Glutamatergic neuron (in vitro differentiated cells): ENCODE data around the gene TRDMT1. TPM values are rescaled to one million over a fixed set of nuclear protein-coding genes. Genes with fewer than 3 reads are reported as not detected.

Experiments
- DNase-seq: peaks from one replicate; pipeline ENCODE4 v3.0.0; 2022
- H3K27ac Mint-ChIP-seq: one replicate; pipeline ENCODE4 v1.8.0; 2020; ENCODE audit warnings: mild to moderate bottlenecking, mixed read lengths, inconsistent platforms; ENCODE audit not compliant: unreplicated experiment
- H3K27me3 Mint-ChIP-seq: one replicate; pipeline ENCODE4 v1.8.0; 2020; ENCODE audit warnings: mild to moderate bottlenecking, moderate library complexity, mixed read lengths, inconsistent platforms; ENCODE audit not compliant: unreplicated experiment
- H3K36me3 Mint-ChIP-seq: one replicate; pipeline ENCODE4 v1.8.0; 2020; ENCODE audit warnings: mild to moderate bottlenecking, mixed read lengths, inconsistent platforms; ENCODE audit not compliant: unreplicated experiment
- H3K4me1 Mint-ChIP-seq: one replicate; pipeline ENCODE4 v1.8.0; 2020; ENCODE audit warnings: mild to moderate bottlenecking, low read depth, mixed read lengths, inconsistent platforms; ENCODE audit not compliant: unreplicated experiment
- H3K4me3 Mint-ChIP-seq: one replicate; pipeline ENCODE4 v1.8.0; 2020; ENCODE audit warnings: mild to moderate bottlenecking, mixed read lengths, inconsistent platforms; ENCODE audit not compliant: unreplicated experiment
- H3K9me3 Mint-ChIP-seq: one replicate; pipeline ENCODE4 v1.8.0; 2020; ENCODE audit warnings: mild to moderate bottlenecking, moderate library complexity, mixed read lengths, inconsistent platforms; ENCODE audit not compliant: unreplicated experiment
- total RNA-seq: library from RNA; stranded (reverse); fragmentation: NEBNext Ultra II Directional; extraction: Animal tissue kit (Norgen Biotek cat#: 25700); gene quantifications from one replicate; pipeline ENCODE4 v1.2.1, GENCODE V29; 2021; ENCODE audit not compliant: unreplicated experiment
- TF ChIP-seq, protein P1 (sequence below): fragments of 200-600 bp; sonication (generic); IDR thresholded peaks from one replicate; pipeline ENCODE4 v1.5.0; 2021; ENCODE audit not compliant: partially characterized antibody, unreplicated experiment

TRDMT1 gene
- total RNA-seq, 1 donor from 2014 or later, result 8.9 TPM

- Mint-ChIP-seq H3K9me3 (no peaks in the 10 kb centered on the region), H3K27ac (no peak overlapping the region), H3K4me1 (no peaks in the 10 kb centered on the region), H3K4me3 (no peak overlapping the region), H3K36me3 (no peaks in the 10 kb centered on the region), H3K27me3 (peaks cover 2% of the 10 kb centered on the region)
- TF ChIP-seq, protein P1, sequence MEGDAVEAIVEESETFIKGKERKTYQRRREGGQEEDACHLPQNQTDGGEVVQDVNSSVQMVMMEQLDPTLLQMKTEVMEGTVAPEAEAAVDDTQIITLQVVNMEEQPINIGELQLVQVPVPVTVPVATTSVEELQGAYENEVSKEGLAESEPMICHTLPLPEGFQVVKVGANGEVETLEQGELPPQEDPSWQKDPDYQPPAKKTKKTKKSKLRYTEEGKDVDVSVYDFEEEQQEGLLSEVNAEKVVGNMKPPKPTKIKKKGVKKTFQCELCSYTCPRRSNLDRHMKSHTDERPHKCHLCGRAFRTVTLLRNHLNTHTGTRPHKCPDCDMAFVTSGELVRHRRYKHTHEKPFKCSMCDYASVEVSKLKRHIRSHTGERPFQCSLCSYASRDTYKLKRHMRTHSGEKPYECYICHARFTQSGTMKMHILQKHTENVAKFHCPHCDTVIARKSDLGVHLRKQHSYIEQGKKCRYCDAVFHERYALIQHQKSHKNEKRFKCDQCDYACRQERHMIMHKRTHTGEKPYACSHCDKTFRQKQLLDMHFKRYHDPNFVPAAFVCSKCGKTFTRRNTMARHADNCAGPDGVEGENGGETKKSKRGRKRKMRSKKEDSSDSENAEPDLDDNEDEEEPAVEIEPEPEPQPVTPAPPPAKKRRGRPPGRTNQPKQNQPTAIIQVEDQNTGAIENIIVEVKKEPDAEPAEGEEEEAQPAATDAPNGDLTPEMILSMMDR, result no peak
- no peak for DNase-seq
Measured at GRCh38 chr10:17166699-17167098, 34.8 kb downstream of the TRDMT1 start.

GRCh38 chr10:17162828-17163227 is 38.6 kb downstream of the TRDMT1 start:
- no peaks in the 10 kb centered on the region for H3K27me3 Mint-ChIP-seq
- no peak overlapping the region for H3K4me3 Mint-ChIP-seq
- H3K4me1 Mint-ChIP-seq, result no peaks in the 10 kb centered on the region
- no peak overlapping the region for H3K27ac Mint-ChIP-seq
- DNase-seq, result no peak
- no peaks in the 10 kb centered on the region for H3K36me3 Mint-ChIP-seq
- no peaks in the 10 kb centered on the region for H3K9me3 Mint-ChIP-seq
- TF ChIP-seq, protein P1, result no peak

DNA sequence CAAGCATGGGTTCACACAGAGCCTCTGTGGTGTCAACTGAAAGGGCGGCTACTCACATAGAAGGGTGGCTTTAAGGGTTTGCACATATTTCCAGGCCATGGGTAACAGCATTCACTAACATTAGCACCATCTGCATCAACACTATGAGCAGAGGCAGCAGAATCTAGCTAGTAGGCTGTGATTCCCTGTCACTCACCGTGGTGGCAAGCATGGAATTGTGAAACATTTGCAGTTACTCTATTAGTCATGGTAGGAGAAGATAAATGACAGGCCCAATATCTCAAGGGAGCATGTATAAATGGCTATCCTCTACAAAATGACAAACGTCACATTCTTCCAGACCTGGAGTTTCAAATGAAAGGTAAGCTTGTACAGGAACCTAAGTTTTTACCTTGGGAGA is 39.7 kb downstream of the TRDMT1 start:
- TF ChIP-seq, protein P1, result no peak
- DNase-seq, result no peak
- no peaks in the 10 kb centered on the region for H3K36me3 Mint-ChIP-seq
- no peak overlapping the region for H3K4me3 Mint-ChIP-seq
- no peaks in the 10 kb centered on the region for H3K9me3 Mint-ChIP-seq
- no peak overlapping the region for H3K27ac Mint-ChIP-seq
- H3K27me3 Mint-ChIP-seq, result no peaks in the 10 kb centered on the region
- H3K4me1 Mint-ChIP-seq, result no peaks in the 10 kb centered on the region

- Mint-ChIP-seq H3K4me1 (no peaks in the 10 kb centered on the region), H3K9me3 (no peaks in the 10 kb centered on the region), H3K4me3 (no peak overlapping the region), H3K27me3 (no peaks in the 10 kb centered on the region), H3K36me3 (no peaks in the 10 kb centered on the region), H3K27ac (no peak overlapping the region)
- DNase-seq, result no peak
- TF ChIP-seq, protein P1, result no peak
Measured at GRCh38 chr10:17157024-17157423, 44.4 kb downstream of the TRDMT1 start.

GRCh38 chr10:17155826-17156225 is 45.6 kb downstream of the TRDMT1 start:
- Mint-ChIP-seq H3K27ac (no peak overlapping the region), H3K4me3 (no peak overlapping the region), H3K27me3 (no peaks in the 10 kb centered on the region), H3K4me1 (no peaks in the 10 kb centered on the region), H3K36me3 (no peaks in the 10 kb centered on the region), H3K9me3 (no peaks in the 10 kb centered on the region)
- DNase-seq, result no peak
- TF ChIP-seq, protein P1, result no peak
